Gastroesophageal sphincter (tissue), 4 donors: ENCODE results near the gene PIP4K2A. TPM values are rescaled to one million over a fixed set of nuclear protein-coding genes. Genes with fewer than 3 reads are reported as not detected.

ENCODE experiments used
- ATAC-seq: fragments of 150-250 bp; one replicate; pipeline ENCODE4 v1.9.1; 2016; ENCODE audit warnings: mild to moderate bottlenecking, moderate library complexity
- H3K27ac ChIP-seq, 4 donors: fragments of 200-600 bp; sonication (generic) in 3 of 4; 1 replicate in 3 of 4; 2 replicates in 1 of 4; pipeline ENCODE4 v1.5.1; 2016 to 2019
- H3K27me3 ChIP-seq: fragments of 200-600 bp; sonication (generic); one replicate; pipeline ENCODE4 v1.5.1; 2019
- H3K36me3 ChIP-seq, 2 donors: fragments of 200-600 bp; sonication (generic); one replicate each; pipeline ENCODE4 v1.5.1; 2019; ENCODE audit warnings: control low read depth in 1 of 2
- H3K4me1 ChIP-seq, 3 donors: fragments of 200-600 bp; sonication (generic); 1 replicate in 2 of 3; 2 replicates in 1 of 3; pipeline ENCODE4 v1.5.1; 2016 to 2019; ENCODE audit warnings: control low read depth in 2 of 3
- H3K4me3 ChIP-seq, 2 donors: fragments of 200-600 bp; sonication (generic); one replicate each; pipeline ENCODE4 v1.5.1; 2019; ENCODE audit warnings: mild to moderate bottlenecking in 1 of 2, moderate library complexity in 1 of 2
- H3K9me3 ChIP-seq, 3 donors: fragments of 200-600 bp; sonication (generic); one replicate each; pipeline ENCODE4 v1.5.1; 2017 to 2019; ENCODE audit warnings: control low read depth in 2 of 3
- CTCF ChIP-seq, 4 experiments: fragments of 200-600 bp in 2 of 4; fragments of 450-650 bp in 2 of 4; sonication (generic) in 1 of 4; IDR thresholded peaks; one replicate each; pipeline ENCODE4 v1.5.1; 2017 to 2019; ENCODE audit warnings: antibody characterized with exemption in 4 of 4, mild to moderate bottlenecking in 2 of 4, moderate library complexity in 2 of 4
- EP300 ChIP-seq: sonication (generic); formaldehyde crosslinking; IDR thresholded peaks from one replicate; pipeline ENCODE4 v1.6.1; 2017; ENCODE audit warnings: antibody characterized with exemption, mild to moderate bottlenecking
- POLR2A ChIP-seq, 2 donors: fragments of 450-650 bp; IDR thresholded peaks; one replicate each; pipeline ENCODE4 v1.6.1; 2017; ENCODE audit warnings: antibody characterized with exemption in 2 of 2, mild to moderate bottlenecking in 2 of 2, moderate library complexity in 1 of 2
- POLR2AphosphoS5 ChIP-seq: sonication (generic); formaldehyde crosslinking; IDR thresholded peaks from one replicate; pipeline ENCODE4 v1.6.1; 2017; ENCODE audit warnings: antibody characterized with exemption
- WGBS, 2 donors: methylation state at CpG; one replicate each; pipeline ENCODE4 v1.1.5; 2018; ENCODE audit warnings: low coverage in 1 of 2; 5-methylcytosine and 5-hydroxymethylcytosine counted together
- total RNA-seq, 4 donors: library from RNA; depleted of rRNA; stranded (reverse); fragments of >200 nt; gene quantifications; one replicate each; pipeline ENCODE4 v1.1.0, GENCODE V29; 2016

Gene PIP4K2A
- total RNA-seq, 4 donors from 2014 or later, result 30.4 to 57.2 (median 51.3) TPM

DNA sequence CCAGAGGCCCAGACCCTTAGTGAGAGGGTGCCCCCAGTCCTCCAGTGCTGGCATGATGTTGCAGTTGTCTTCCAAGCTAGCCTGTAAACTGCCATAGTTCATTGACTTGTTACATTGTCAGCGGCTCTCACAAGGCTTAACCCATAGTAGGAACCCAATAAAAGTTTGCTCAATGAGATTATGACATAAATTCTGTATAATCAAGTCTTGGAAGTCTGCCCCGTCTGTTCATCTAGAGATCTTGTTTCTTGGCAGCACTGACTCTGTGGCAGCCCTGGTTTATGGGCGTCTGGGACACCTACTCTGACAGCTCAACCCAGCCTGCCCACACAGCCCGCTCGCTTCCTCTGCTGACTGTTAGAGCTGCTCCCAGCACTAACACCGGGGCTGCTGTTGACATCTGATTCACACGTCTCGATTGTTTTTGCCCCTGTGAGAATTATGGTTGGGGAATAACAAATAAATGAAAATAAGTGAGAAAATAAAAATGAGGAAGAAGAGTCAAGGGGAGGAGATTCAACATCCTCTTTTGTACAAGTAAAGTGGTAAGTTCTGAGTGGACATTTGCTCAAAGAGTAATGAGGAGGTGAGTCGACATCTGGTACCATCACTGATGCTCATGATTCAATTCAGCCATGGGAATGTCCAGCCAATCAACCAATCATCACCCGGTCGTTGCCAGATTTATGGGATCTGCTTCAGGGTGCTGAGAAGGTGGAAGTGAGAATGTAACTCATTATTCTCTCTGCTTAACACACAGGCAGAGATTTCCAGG, 208.3 kb downstream of the PIP4K2A start:
- no peak overlapping the region for H3K4me3 ChIP-seq
- H3K36me3 ChIP-seq, result no peaks in the 10 kb centered on the region
- no peak overlapping the region for H3K27ac ChIP-seq
- H3K9me3 ChIP-seq, result no peaks in the 10 kb centered on the region
- WGBS, 2 donors, result 64 to 67% methylated on average over 9 to 11 of the region's 11 CpGs
- no peaks in the 10 kb centered on the region for H3K27me3 ChIP-seq
- TF ChIP-seq EP300, result no peak
- no peak for TF ChIP-seq CTCF (IDR thresholded peaks at IDR 0.05)
- no peak for TF ChIP-seq POLR2AphosphoS5
- TF ChIP-seq POLR2A (IDR thresholded peaks at IDR 0.05), result no peak
- ATAC-seq, result no peak
- peaks cover 0 to 4% (median 0%) of the 10 kb centered on the region in 3 donors for H3K4me1 ChIP-seq

- 61 to 85% methylated on average over 4 of the region's 4 CpGs for WGBS, 2 donors
- Histone ChIP-seq H3K9me3 (no peaks in the 10 kb centered on the region), H3K36me3 (no peaks in the 10 kb centered on the region), H3K27ac (no peak overlapping the region), H3K4me1 (peaks cover 0 to 10% (median 4%) of the 10 kb centered on the region in 3 donors), H3K4me3 (no peak overlapping the region), H3K27me3 (no peaks in the 10 kb centered on the region)
- no peak for ATAC-seq
- TF ChIP-seq CTCF (IDR thresholded peaks at IDR 0.05) (no peak), POLR2A (IDR thresholded peaks at IDR 0.05) (no peak), POLR2AphosphoS5 (no peak), EP300 (no peak)
Observed at GRCh38 chr10:22504766-22505165, 209.6 kb downstream of the PIP4K2A start.

GRCh38 chr10:22503315-22504088, 210.9 kb downstream of the PIP4K2A start:
- TF ChIP-seq POLR2AphosphoS5, result no peak
- TF ChIP-seq EP300, result no peak
- TF ChIP-seq POLR2A (IDR thresholded peaks at IDR 0.05), result no peak
- no peak for TF ChIP-seq CTCF (IDR thresholded peaks at IDR 0.05)
- WGBS, 2 donors, result 73 to 89% methylated on average over 8 of the region's 9 CpGs
- Histone ChIP-seq H3K4me1 (peaks cover 0 to 10% (median 4%) of the 10 kb centered on the region in 3 donors), H3K4me3 (no peak overlapping the region), H3K27ac (no peak overlapping the region), H3K36me3 (no peaks in the 10 kb centered on the region), H3K27me3 (no peaks in the 10 kb centered on the region), H3K9me3 (no peaks in the 10 kb centered on the region)
- ATAC-seq, result no peak

- H3K4me1 ChIP-seq, result peaks cover 0 to 10% (median 4%) of the 10 kb centered on the region in 3 donors
- ATAC-seq, result no peak
- no peaks in the 10 kb centered on the region for H3K27me3 ChIP-seq
- TF ChIP-seq POLR2A (IDR thresholded peaks at IDR 0.05) (no peak), EP300 (no peak), POLR2AphosphoS5 (no peak), CTCF (IDR thresholded peaks at IDR 0.05) (no peak)
- whole genome bisulfite sequencing, 2 donors, result 86 to 100% methylated on average over 1 to 2 of the region's 2 CpGs
- no peaks in the 10 kb centered on the region for H3K36me3 ChIP-seq
- no peaks in the 10 kb centered on the region for H3K9me3 ChIP-seq
- H3K27ac ChIP-seq, result no peak overlapping the region
- no peak overlapping the region for H3K4me3 ChIP-seq
Observed at GRCh38 chr10:22501863-22502262, 212.5 kb downstream of the PIP4K2A start.
